CD4-positive, alpha-beta T cell (primary cell): Measurements from ENCODE around the gene CLCF1. TPM values are rescaled to one million over a fixed set of nuclear protein-coding genes. Genes with fewer than 3 reads are reported as not detected.

Experiments used
- ATAC-seq: fragments of 200-7000 bp; cut with Tn5 transposase; one replicate; pipeline ENCODE4 v1.10.0; 2022; ENCODE audit warnings: mild to moderate bottlenecking; ENCODE audit not compliant: poor library complexity
- CTCF ChIA-PET: fragments of 350-600 bp; sonication (Branson Sonifier 250); formaldehyde crosslinking; loops from one replicate; lab custom pipeline; 2021; ENCODE audit warnings: antibody characterized with exemption, inconsistent platforms; lab: Charles Lee
- POLR2A ChIA-PET: fragments of 350-600 bp; sonication (Branson Sonifier 250); formaldehyde crosslinking; loops from one replicate; lab custom pipeline; 2021; ENCODE audit warnings: antibody characterized with exemption, inconsistent platforms; lab: Charles Lee
- DNase-seq, 14 experiments: peaks; one replicate each; pipeline ENCODE4 v3.0.0-alpha.2; 2013 to 2020; ENCODE audit warnings: mixed read lengths in 2 of 14
- H3K27ac ChIP-seq, 2 donors: one replicate each; pipeline versions ENCODE4 v1.5.1 to v1.7.0; 2013; ENCODE audit warnings: low read length in 2 of 2, low read depth in 1 of 2, mild to moderate bottlenecking in 1 of 2
- H3K27me3 ChIP-seq, 2 experiments: 1 replicate in 1 of 2; 2 replicates in 1 of 2; pipeline versions ENCODE4 v1.6.1 to v1.7.0; 2013; ENCODE audit warnings: low read length in 2 of 2, control low read depth in 1 of 2, mild to moderate bottlenecking in 1 of 2, moderate library complexity in 1 of 2; ENCODE audit not compliant: insufficient read depth in 2 of 2, control insufficient read depth in 1 of 2
- H3K36me3 ChIP-seq: one replicate; pipeline ENCODE4 v1.6.1; 2013; ENCODE audit warnings: low read length, control low read depth; ENCODE audit not compliant: insufficient read depth
- H3K4me1 ChIP-seq: one replicate; pipeline ENCODE4 v1.6.1; 2013; ENCODE audit warnings: low read length, control low read depth; ENCODE audit not compliant: insufficient read depth
- H3K4me3 ChIP-seq: one replicate; pipeline ENCODE4 v1.5.1; 2013; ENCODE audit warnings: mild to moderate bottlenecking, low read length, moderate library complexity
- H3K9me3 ChIP-seq, 2 experiments: 1 replicate in 1 of 2; 2 replicates in 1 of 2; pipeline versions ENCODE4 v1.6.1 to v1.7.0; 2013; ENCODE audit warnings: low read length in 2 of 2, mild to moderate bottlenecking in 2 of 2, control low read depth in 1 of 2, moderate library complexity in 1 of 2; ENCODE audit not compliant: control insufficient read depth in 1 of 2, insufficient read depth in 1 of 2
- H3K27ac Mint-ChIP-seq: one replicate; pipeline ENCODE4 v1.8.0; 2020; ENCODE audit warnings: mixed read lengths
- H3K27me3 Mint-ChIP-seq: one replicate; pipeline ENCODE4 v1.8.0; 2021; ENCODE audit warnings: mixed read lengths
- H3K36me3 Mint-ChIP-seq: one replicate; pipeline ENCODE4 v1.8.0; 2021; ENCODE audit warnings: low read depth, mixed read lengths
- H3K4me1 Mint-ChIP-seq: one replicate; pipeline ENCODE4 v1.8.0; 2021; ENCODE audit warnings: low read depth, mixed read lengths
- H3K4me3 Mint-ChIP-seq: one replicate; pipeline ENCODE4 v1.8.0; 2020; ENCODE audit warnings: mild to moderate bottlenecking, mixed read lengths
- H3K9me3 Mint-ChIP-seq: one replicate; pipeline ENCODE4 v1.8.0; 2020; ENCODE audit warnings: mixed read lengths
- intact Hi-C, 2 experiments: fragments of 100-400 bp; cut with DNase I in 1 of 2; cut with micrococcal nuclease in 1 of 2; formaldehyde crosslinking; loops; one replicate each; pipeline versions ENCODE4 v1.15.1 to v1.9.0; 2023 to 2025; cut with DNase I, micrococcal nuclease
- polyA plus RNA-seq, 2 donors: library from polyadenylated mRNA; unstranded; fragments of 120-200 nt; gene quantifications; one replicate each; pipeline ENCODE4 v1.2.1, GENCODE V29; 2013
- total RNA-seq, 174 experiments: library from RNA in 2 of 174; stranded (reverse) in 2 of 174; gene quantifications; one replicate each; pipeline ENCODE4 v1.2.3 and lab custom pipeline; 2021 to 2026
- TF ChIP-seq, protein P1 (sequence below): fragments of 200-600 bp; IDR thresholded peaks from one replicate; pipeline ENCODE4 v1.8.0; 2022; ENCODE audit warnings: antibody characterized with exemption, mild to moderate bottlenecking

CLCF1 gene
- total RNA-seq = 1 to 10 TPM; 6.0 to 6.9 TPM
- polyA plus RNA-seq (2013, experiment 1 of 2) = 3.1 TPM
- polyA plus RNA-seq (2013, experiment 2 of 2) = 4.5 TPM
- total RNA-seq (lab: John Stamatoyannopoulos, UW) = 0.16 to 8.3 (median 1.5) reads per million in 172 experiments

DNA sequence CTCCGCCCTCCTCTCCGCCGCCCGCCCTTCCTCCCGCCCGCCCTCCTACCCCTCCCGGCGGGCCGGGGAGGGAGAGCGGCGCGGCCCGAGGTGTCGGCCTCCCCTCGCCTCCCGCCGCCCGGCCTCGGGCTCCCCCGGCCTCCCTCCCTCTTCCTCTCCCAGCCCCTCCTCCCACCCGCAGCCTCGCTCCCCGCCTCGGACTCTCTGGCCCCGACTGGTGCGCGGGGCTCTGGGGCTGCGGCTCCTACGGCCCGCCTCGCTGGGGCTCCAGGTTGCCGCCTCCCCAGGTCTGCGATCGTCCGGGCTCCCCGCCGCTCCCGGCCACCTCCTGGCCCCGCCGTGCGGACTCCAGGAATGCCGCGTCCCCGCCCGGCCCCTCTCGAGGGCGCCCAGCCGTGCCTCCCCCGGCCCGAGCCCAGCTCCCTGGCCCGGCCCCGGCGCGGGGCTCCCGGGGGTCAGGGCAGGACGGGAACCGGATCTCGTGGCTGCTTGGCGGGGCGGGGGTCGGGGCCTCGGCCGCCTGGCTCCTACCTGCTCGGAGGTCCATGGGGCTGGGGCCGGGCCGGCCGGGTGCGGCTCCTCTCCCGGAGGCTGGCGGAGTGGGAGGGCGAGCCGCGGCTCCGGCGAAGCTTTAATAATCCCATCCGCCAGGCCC lies at the start of gene CLCF1:
Gene CLCF1 (minus strand): TSS at position 606 of the 655 bp plus-strand sequence. CDS start 59 bp downstream, at position 547.
- peak within 1 kb of the TSS; percentile 91 for H3K27ac Mint-ChIP-seq
- peak within 1 kb of the TSS; percentile 48 for H3K4me3 ChIP-seq
- ChIA-PET POLR2A (interaction anchor here (0.6 to 8.2 kb wide), 12 partner anchors 8 to 240 kb away, joined by 3 to 81 read pairs (median 4); partner anchors contain the start of genes AIP, POLD4, PPP1CA and PTPRCAP), CTCF (interaction anchor here (1.1 to 5.6 kb wide), 6 partner anchors 9 to 81 kb away, joined by 3 to 24 read pairs (median 12); partner anchors contain the start of gene PPP1CA)
- H3K27me3 Mint-ChIP-seq = peaks cover 42% of the 10 kb centered on the region
- H3K9me3 ChIP-seq = no peaks in the 10 kb centered on the region
- no peak within 1 kb of the TSS for H3K27ac ChIP-seq
- DNase-seq = peak in 6 of 14 experiments; percentile 22 to 64 (median 44)
- H3K36me3 ChIP-seq = no peaks in the 10 kb centered on the region
- peaks cover 5% of the 10 kb centered on the region for H3K36me3 Mint-ChIP-seq
- H3K4me1 Mint-ChIP-seq = peaks cover 61% of the 10 kb centered on the region
- H3K27me3 ChIP-seq = peaks cover 6 to 16% of the 10 kb centered on the region in 2 experiments
- H3K9me3 Mint-ChIP-seq = no peaks in the 10 kb centered on the region
- intact Hi-C loops = loop anchor here in 1 of 2 experiments (1.0 kb wide), 1 partner anchor 20 kb away; the partner anchor contains the start of gene POLD4
- TF ChIP-seq, protein P1, sequence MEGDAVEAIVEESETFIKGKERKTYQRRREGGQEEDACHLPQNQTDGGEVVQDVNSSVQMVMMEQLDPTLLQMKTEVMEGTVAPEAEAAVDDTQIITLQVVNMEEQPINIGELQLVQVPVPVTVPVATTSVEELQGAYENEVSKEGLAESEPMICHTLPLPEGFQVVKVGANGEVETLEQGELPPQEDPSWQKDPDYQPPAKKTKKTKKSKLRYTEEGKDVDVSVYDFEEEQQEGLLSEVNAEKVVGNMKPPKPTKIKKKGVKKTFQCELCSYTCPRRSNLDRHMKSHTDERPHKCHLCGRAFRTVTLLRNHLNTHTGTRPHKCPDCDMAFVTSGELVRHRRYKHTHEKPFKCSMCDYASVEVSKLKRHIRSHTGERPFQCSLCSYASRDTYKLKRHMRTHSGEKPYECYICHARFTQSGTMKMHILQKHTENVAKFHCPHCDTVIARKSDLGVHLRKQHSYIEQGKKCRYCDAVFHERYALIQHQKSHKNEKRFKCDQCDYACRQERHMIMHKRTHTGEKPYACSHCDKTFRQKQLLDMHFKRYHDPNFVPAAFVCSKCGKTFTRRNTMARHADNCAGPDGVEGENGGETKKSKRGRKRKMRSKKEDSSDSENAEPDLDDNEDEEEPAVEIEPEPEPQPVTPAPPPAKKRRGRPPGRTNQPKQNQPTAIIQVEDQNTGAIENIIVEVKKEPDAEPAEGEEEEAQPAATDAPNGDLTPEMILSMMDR = no peak
- peak; percentile 16 for ATAC-seq
- H3K4me3 Mint-ChIP-seq = peak within 1 kb of the TSS; percentile 94
- peaks cover 69% of the 10 kb centered on the region for H3K4me1 ChIP-seq

DNA sequence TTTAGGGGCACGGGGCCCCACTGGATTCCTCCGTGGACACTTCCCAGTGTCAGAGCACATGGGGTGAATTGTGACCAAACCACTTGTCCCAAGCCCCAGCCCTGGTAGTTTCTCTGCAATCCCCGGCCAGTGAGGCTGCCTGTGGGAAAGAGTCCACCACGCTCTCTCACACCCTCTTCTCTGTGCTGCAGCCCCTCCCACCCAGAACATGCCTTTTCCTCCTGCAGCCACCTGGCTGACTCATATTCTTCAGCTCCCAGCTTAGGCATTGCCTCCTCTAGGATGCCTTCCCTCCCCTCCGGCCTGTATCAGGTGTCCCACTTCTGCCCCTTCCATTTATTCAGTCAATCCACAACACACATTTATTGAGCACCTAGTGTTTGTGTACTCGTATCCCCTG lies 49.5 kb upstream of the CLCF1 start:
- CTCF ChIA-PET = interaction anchor here (1.2 kb wide), 1 partner anchor 22 kb away, joined by 3 read pairs; no protein-coding TSS in a partner anchor
- Histone ChIP-seq H3K4me3 (no peak overlapping the region), H3K27me3 (no peaks in the 10 kb centered on the region), H3K9me3 (no peaks in the 10 kb centered on the region), H3K36me3 (no peaks in the 10 kb centered on the region), H3K4me1 (peaks cover 46% of the 10 kb centered on the region), H3K27ac (no peak overlapping the region)
- no peak overlapping the region for H3K27ac Mint-ChIP-seq
- H3K4me1 Mint-ChIP-seq = peaks cover 41% of the 10 kb centered on the region
- H3K36me3 Mint-ChIP-seq = peaks cover 7% of the 10 kb centered on the region
- POLR2A ChIA-PET = interaction anchor here (1.2 to 12.5 kb wide), 5 partner anchors 10 to 21 kb away, joined by 4 to 411 read pairs (median 8); partner anchors contain the start of genes PPP1CA, PTPRCAP, RPS6KB2 and TBC1D10C
- no peaks in the 10 kb centered on the region for H3K27me3 Mint-ChIP-seq
- H3K4me3 Mint-ChIP-seq = peak overlapping the region; percentile 26
- intact Hi-C loops = no loop called here
- no peak for ATAC-seq
- TF ChIP-seq, protein P1 = no peak
- DNase-seq = peak in 1 of 14 experiments; percentile 2
- no peaks in the 10 kb centered on the region for H3K9me3 Mint-ChIP-seq

DNA sequence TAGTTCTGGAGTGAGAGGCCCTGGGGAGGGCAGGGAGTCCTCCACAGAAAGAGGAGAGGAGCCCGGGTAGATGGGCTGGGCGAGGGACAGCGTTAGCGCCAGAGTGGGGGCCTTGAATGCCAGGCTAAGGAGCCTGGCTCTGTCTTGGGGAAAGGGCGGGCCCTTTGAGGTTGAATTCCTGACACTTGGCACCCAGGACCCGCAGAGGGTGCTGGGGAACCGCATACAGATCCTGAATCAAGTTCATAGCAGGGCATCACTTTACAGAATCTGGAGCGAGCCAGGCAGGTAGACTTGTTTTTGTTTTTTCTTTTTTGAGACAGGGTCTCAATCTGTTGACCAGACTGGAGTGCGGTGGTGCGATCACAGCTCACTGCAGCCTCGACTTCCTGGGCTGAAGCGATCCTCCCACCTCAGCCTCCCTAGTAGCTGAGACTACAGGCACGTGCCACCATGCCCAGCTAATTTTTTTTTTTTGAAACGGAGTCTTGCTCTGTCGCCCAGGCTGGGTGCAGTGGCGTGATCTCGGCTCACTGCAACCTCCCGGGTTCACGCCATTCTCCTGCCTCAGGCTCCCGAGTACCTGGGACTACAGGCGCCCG lies 48.1 kb upstream of the CLCF1 start:
- peak overlapping the region; percentile 22 for H3K4me3 ChIP-seq
- peak overlapping the region; percentile 86 for H3K4me3 Mint-ChIP-seq
- no peaks in the 10 kb centered on the region for H3K27me3 Mint-ChIP-seq
- H3K4me1 ChIP-seq = peaks cover 50% of the 10 kb centered on the region
- peak overlapping the region; percentile 89 for H3K27ac Mint-ChIP-seq
- intact Hi-C loops = loop anchor here (1.0 to 2.0 kb wide), 3 partner anchors 17 to 69 kb away; partner anchors contain the start of genes POLD4 (in 1 of the 2) and TBC1D10C (in 1 of the 2)
- no peaks in the 10 kb centered on the region for H3K9me3 ChIP-seq
- H3K27ac ChIP-seq = peak overlapping the region; percentile 15 to 34
- H3K9me3 Mint-ChIP-seq = no peaks in the 10 kb centered on the region
- H3K36me3 ChIP-seq = no peaks in the 10 kb centered on the region
- H3K4me1 Mint-ChIP-seq = peaks cover 49% of the 10 kb centered on the region
- DNase-seq (no peak), ATAC-seq (no peak)
- H3K36me3 Mint-ChIP-seq = peaks cover 4% of the 10 kb centered on the region
- TF ChIP-seq, protein P1 = no peak
- ChIA-PET CTCF (interaction anchor here (1.2 to 6.0 kb wide), 4 partner anchors 14 to 71 kb away, joined by 3 to 46 read pairs (median 6); partner anchors contain the start of genes PPP1CA, TBC1D10C and TMEM134), POLR2A (interaction anchor here (1.2 to 12.5 kb wide), 9 partner anchors 10 to 181 kb away, joined by 5 to 411 read pairs (median 18); partner anchors contain the start of genes AIP, PPP1CA, PTPRCAP and RPS6KB2)
- no peaks in the 10 kb centered on the region for H3K27me3 ChIP-seq
